ENCODE measurements around the gene ACVR2B. TPM values are rescaled to one million over a fixed set of nuclear protein-coding genes. Genes with fewer than 3 reads are reported as not detected.
"Not testable (repeated sequence)": the region's sequence is repeated elsewhere in the genome, so short reads cannot be mapped to it uniquely, and the experiment has no call there.

The ACVR2B gene
- 10 to 100 TPM in 1 of 4 donors, 1 to 10 TPM in 3; 2.4 to 12.1 (median 6.3) TPM for total RNA-seq

DNA sequence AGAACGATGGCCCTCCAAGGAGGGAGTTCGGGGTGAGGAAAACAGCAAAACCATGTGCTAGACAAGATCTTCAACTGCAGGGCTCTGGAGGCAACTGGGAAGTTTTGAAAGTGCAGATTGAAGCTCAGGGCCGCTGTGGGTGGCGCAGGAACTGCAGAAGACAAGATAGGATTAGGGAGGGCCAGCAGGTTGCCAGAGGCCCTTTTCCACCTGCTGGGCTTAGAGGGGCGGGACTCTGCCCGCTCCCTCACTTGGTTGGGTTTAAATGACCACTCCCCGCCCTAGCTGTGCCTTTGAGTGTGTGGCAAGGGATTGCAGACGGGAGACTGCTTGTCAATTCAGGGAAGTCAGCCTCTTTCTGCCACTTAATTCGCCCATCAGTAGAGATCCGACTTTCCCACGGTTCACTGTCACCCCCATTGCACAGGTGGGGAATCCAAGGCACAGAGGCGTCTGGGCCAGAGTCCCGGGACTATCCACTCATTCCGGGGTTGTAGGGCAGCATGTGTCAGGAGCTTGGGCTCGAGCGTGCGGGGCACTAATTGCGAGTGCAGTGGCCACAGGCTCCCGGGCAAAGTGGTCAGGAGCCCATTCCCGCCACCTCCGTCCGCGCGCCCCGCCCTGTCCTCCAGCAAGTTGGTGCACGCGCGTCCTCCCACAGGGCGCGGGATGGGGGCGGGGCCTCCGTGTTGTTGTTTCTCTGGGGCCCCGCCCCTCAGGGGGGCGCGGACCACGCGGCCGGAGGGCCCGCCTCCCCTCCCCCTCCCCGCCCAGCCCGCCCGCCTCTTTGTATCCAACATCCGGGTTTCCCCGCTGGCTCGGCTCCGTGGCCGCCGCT is at the start of gene ACVR2B:
Gene ACVR2B (plus strand): TSS at position 816 of the 838 bp plus-strand sequence. CDS start 433 bp downstream, outside the sequence.
- H3K27me3 ChIP-seq = no peaks in the 10 kb centered on the region
- DNase-seq = peak; percentile 85 to 86
- no peaks in the 10 kb centered on the region for H3K36me3 ChIP-seq
- no peaks in the 10 kb centered on the region for H3K9me3 ChIP-seq
- in situ Hi-C loops (cut with MboI; ENCODE audit: low sequenced_read_pairs in 4 of 4) (no loop called here), intact Hi-C loops (cut with DNase I; ENCODE audit: low total_unique reads) (loop anchor here (2.0 to 10.0 kb wide), 3 partner anchors 26 to 318 kb away; partner anchors contain the start of genes ACAA1, MYD88 and OXSR1)
- H3K27ac ChIP-seq = peak within 1 kb of the TSS; percentile 96 to 98 (median 97)
- peak; percentile 43 for ATAC-seq
- peak within 1 kb of the TSS; percentile 73 to 92 (median 79) for H3K4me3 ChIP-seq
- peak in 1 of 2 donors; percentile 69 for TF ChIP-seq POLR2A (IDR thresholded peaks at IDR 0.05)
- TF ChIP-seq, protein P1, sequence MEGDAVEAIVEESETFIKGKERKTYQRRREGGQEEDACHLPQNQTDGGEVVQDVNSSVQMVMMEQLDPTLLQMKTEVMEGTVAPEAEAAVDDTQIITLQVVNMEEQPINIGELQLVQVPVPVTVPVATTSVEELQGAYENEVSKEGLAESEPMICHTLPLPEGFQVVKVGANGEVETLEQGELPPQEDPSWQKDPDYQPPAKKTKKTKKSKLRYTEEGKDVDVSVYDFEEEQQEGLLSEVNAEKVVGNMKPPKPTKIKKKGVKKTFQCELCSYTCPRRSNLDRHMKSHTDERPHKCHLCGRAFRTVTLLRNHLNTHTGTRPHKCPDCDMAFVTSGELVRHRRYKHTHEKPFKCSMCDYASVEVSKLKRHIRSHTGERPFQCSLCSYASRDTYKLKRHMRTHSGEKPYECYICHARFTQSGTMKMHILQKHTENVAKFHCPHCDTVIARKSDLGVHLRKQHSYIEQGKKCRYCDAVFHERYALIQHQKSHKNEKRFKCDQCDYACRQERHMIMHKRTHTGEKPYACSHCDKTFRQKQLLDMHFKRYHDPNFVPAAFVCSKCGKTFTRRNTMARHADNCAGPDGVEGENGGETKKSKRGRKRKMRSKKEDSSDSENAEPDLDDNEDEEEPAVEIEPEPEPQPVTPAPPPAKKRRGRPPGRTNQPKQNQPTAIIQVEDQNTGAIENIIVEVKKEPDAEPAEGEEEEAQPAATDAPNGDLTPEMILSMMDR (IDR thresholded peaks at IDR 0.05 in 4 of 5, conservative IDR thresholded peaks at IDR 0.05 in 1 of 5) = peak in 1 of 5 experiments; percentile 14
- H3K4me1 ChIP-seq = peaks cover 23 to 29% of the 10 kb centered on the region in 2 donors

DNA sequence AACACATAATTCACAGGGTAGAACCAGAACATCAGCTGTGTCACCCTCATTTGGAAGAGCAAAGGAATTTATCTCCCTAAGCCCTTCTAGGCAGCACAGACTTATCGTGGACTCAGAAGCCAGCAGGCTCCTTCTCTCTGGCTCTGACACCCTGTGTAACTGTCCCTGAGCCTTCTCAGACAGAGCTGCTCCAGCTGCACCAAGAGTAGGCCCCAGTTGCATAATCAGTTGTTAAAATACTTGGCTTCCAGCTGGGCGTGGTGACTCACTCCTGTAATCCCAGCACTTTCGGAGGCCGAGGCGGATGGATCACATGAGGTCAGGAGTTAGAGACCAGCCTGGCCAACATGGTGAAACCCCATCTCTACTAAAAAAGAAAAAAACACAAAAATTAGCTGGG is 49.4 kb upstream of the ACVR2B start:
- H3K27ac ChIP-seq = no peak overlapping the region
- no peaks in the 10 kb centered on the region for H3K4me1 ChIP-seq
- intact Hi-C loops (cut with DNase I; ENCODE audit: low total_unique reads) (no loop called here), in situ Hi-C loops (cut with MboI; ENCODE audit: low sequenced_read_pairs in 4 of 4) (no loop called here)
- ATAC-seq (peak; percentile 80 to 95), DNase-seq (peak; percentile 23 to 76)
- TF ChIP-seq, protein P1 (IDR thresholded peaks at IDR 0.05 in 4 of 5, conservative IDR thresholded peaks at IDR 0.05 in 1 of 5) = no peak
- TF ChIP-seq POLR2A (IDR thresholded peaks at IDR 0.05) = no peak
- H3K36me3 ChIP-seq = no peaks in the 10 kb centered on the region
- H3K9me3 ChIP-seq = no peaks in the 10 kb centered on the region
- no peak overlapping the region for H3K4me3 ChIP-seq
- no peaks in the 10 kb centered on the region for H3K27me3 ChIP-seq

DNA sequence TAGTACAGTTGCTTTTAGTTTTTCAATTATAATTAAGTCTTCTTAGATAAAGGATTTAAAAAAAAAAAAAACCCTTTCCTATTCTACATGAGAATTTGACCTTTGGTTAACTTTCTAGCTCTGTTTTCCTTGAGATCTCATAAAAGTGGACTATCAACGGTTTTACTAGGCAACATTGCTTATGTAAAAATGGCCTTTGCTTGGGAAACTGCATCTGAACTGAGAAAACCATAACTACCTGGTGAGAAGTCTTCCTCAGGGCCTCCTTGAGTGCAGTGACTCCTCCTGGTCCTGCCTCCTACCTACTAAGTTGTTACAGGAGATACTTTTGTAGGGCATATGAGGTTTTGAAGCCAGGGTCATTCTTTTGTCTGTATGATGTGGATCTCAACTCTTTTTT is 42.1 kb upstream of the ACVR2B start:
- Histone ChIP-seq H3K4me3 (no peak overlapping the region), H3K27ac (no peak overlapping the region), H3K27me3 (no peaks in the 10 kb centered on the region), H3K4me1 (no peaks in the 10 kb centered on the region), H3K36me3 (no peaks in the 10 kb centered on the region), H3K9me3 (no peaks in the 10 kb centered on the region)
- no peak for ATAC-seq
- in situ Hi-C loops (cut with MboI; ENCODE audit: low sequenced_read_pairs in 4 of 4) = no loop called here
- no peak for DNase-seq
- TF ChIP-seq, protein P1 (IDR thresholded peaks at IDR 0.05 in 4 of 5, conservative IDR thresholded peaks at IDR 0.05 in 1 of 5) = no peak
- TF ChIP-seq POLR2A (IDR thresholded peaks at IDR 0.05) = no peak
- intact Hi-C loops (cut with DNase I; ENCODE audit: low total_unique reads) = no loop called here

DNA sequence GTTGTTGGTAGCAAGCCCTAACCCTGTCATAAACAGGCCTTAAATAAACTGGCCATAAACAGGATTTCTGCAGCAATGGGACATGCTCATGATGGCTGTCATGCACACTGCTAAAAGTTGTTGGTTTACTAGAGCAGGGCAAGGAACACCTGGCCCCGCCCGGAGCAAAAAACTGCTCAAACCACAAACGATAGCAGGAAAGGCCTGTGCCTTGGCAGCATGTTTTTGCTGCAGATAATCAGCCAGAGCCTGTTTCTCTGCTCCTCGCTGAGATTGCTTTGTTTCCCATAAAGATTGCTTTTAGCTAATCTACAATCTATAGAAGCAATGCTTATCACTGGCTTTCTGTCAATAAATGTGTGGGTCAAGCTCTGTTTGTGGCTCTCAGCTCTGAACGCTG is 32.9 kb upstream of the ACVR2B start:
- ATAC-seq; intact Hi-C loops (cut with DNase I; ENCODE audit: low total_unique reads): not testable (repeated sequence)

DNA sequence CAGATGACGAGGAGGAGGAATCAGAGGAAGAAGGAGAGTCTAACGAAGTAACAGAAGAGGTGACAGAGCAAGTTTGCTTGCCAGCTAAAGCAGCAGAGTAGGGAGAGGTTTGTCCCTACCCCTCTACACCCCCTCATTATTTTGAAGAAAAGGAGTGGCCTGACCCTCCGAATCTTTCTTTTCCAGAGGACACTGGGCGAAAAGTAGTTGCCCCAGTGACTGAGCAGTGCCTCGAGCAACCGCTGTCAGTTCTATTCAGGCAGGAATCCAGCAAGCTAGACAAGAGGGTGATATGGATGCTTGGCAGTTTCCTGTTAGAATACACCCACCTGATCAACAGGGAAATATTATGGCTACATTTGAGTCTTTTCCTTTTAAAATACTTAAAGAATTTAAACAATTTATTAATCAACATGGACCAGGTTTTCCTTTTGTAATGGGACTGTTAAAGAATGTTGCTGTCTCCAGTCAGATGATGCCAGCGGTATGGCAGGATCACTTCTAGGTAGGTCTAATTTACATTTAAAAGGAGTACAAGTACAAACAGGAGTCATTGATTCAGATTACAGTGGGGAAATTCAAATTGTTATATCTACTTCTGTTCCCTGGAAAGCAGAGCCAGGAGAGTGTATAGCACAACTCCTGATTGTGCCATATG is 31.9 kb upstream of the ACVR2B start:
- H3K27ac ChIP-seq = no peak overlapping the region
- no peak overlapping the region for H3K4me3 ChIP-seq
- intact Hi-C loops (cut with DNase I; ENCODE audit: low total_unique reads) (no loop called here), in situ Hi-C loops (cut with MboI; ENCODE audit: low sequenced_read_pairs in 4 of 4) (no loop called here)
- H3K9me3 ChIP-seq = no peaks in the 10 kb centered on the region
- TF ChIP-seq POLR2A (IDR thresholded peaks at IDR 0.05) = no peak
- TF ChIP-seq, protein P1 (IDR thresholded peaks at IDR 0.05 in 4 of 5, conservative IDR thresholded peaks at IDR 0.05 in 1 of 5) = no peak
- H3K4me1 ChIP-seq = no peaks in the 10 kb centered on the region
- DNase-seq = no peak
- H3K27me3 ChIP-seq = no peaks in the 10 kb centered on the region
- no peak for ATAC-seq
- no peaks in the 10 kb centered on the region for H3K36me3 ChIP-seq

More for the DNA sequence above, 32.9 kb upstream of the ACVR2B start:
- H3K27me3 ChIP-seq; H3K9me3 ChIP-seq; in situ Hi-C loops (cut with MboI; ENCODE audit: low sequenced_read_pairs in 4 of 4); H3K27ac ChIP-seq; H3K4me1 ChIP-seq; DNase-seq; H3K36me3 ChIP-seq; H3K4me3 ChIP-seq: not testable (repeated sequence)

DNA sequence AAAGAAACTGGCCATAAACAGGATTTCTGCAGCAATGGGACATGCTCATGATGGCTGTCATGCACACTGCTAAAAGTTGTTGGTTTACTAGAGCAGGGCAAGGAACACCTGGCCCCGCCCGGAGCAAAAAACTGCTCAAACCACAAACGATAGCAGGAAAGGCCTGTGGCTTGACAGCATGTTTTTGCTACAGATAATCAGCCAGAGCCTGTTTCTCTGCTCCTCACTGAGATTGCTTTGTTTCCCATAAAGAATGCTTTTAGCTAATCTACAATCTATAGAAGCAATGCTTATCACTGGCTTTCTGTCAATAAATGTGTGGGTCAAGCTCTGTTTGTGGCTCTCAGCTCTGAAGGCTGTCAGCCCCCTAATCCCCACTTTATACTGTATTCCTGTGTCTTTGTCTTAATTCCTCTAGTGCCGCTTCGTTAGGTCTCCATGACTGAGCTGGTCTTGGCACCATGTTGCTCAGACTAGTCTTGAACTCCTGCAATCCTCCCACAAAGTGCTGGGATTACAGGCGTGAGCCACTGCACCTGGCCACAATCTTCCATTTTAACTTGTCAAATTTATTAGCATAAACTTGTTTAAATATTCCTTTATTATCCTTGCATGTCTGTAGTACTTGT is 26.8 kb upstream of the ACVR2B start:
- H3K4me1 ChIP-seq; H3K9me3 ChIP-seq; ATAC-seq; in situ Hi-C loops (cut with MboI; ENCODE audit: low sequenced_read_pairs in 4 of 4); H3K27me3 ChIP-seq; H3K4me3 ChIP-seq; intact Hi-C loops (cut with DNase I; ENCODE audit: low total_unique reads); DNase-seq; H3K27ac ChIP-seq; H3K36me3 ChIP-seq: not testable (repeated sequence)
